Ishikawa (cell line): Measurements from ENCODE around the gene B4GALNT1.

ENCODE experiments used
- CEBPB ChIP-seq: IDR thresholded peaks from 2 replicates; pipeline ENCODE4 v1.6.1; 2012
- CREB1 ChIP-seq: IDR thresholded peaks from 2 replicates; pipeline ENCODE4 v1.6.1; 2012; ENCODE audit warnings: low read depth
- EGR1 ChIP-seq: IDR thresholded peaks from 2 replicates; pipeline ENCODE4 v1.6.1; 2012
- EP300 ChIP-seq: IDR thresholded peaks from 2 replicates; pipeline ENCODE4 v1.6.1; 2012; ENCODE audit warnings: borderline replicate concordance
- FOXM1 ChIP-seq: IDR thresholded peaks from 2 replicates; pipeline ENCODE4 v1.6.1; 2012; ENCODE audit warnings: low read depth, borderline replicate concordance
- NFIC ChIP-seq: IDR thresholded peaks from 2 replicates; pipeline ENCODE4 v1.6.1; 2012
- RAD21 ChIP-seq: IDR thresholded peaks from 2 replicates; pipeline ENCODE4 v1.6.1; 2012; ENCODE audit warnings: low read depth
- TAF1 ChIP-seq: IDR thresholded peaks from 2 replicates; pipeline ENCODE4 v1.6.1; 2012; ENCODE audit warnings: low read depth, mild to moderate bottlenecking
- TCF12 ChIP-seq: IDR thresholded peaks from 2 replicates; pipeline ENCODE4 v1.6.1; 2012; ENCODE audit warnings: low read depth
- TEAD4 ChIP-seq: IDR thresholded peaks from 2 replicates; pipeline ENCODE4 v1.6.1; 2012
- YY1 ChIP-seq: IDR thresholded peaks from 2 replicates; pipeline ENCODE4 v1.6.1; 2012; ENCODE audit warnings: low read depth
- ZBTB7A ChIP-seq: IDR thresholded peaks from 2 replicates; pipeline ENCODE4 v1.6.1; 2012; ENCODE audit warnings: low read depth
- TF ChIP-seq, protein P1 (sequence below): IDR thresholded peaks from 2 replicates; pipeline ENCODE4 v1.6.1; 2012; ENCODE audit warnings: low read depth, mild to moderate bottlenecking
- TF ChIP-seq, protein P2 (sequence below): IDR thresholded peaks from 2 replicates; pipeline ENCODE4 v1.6.1; 2012
- TF ChIP-seq, protein P3 (sequence below): IDR thresholded peaks from 2 replicates; pipeline ENCODE4 v1.6.1; 2012

The B4GALNT1 gene

DNA sequence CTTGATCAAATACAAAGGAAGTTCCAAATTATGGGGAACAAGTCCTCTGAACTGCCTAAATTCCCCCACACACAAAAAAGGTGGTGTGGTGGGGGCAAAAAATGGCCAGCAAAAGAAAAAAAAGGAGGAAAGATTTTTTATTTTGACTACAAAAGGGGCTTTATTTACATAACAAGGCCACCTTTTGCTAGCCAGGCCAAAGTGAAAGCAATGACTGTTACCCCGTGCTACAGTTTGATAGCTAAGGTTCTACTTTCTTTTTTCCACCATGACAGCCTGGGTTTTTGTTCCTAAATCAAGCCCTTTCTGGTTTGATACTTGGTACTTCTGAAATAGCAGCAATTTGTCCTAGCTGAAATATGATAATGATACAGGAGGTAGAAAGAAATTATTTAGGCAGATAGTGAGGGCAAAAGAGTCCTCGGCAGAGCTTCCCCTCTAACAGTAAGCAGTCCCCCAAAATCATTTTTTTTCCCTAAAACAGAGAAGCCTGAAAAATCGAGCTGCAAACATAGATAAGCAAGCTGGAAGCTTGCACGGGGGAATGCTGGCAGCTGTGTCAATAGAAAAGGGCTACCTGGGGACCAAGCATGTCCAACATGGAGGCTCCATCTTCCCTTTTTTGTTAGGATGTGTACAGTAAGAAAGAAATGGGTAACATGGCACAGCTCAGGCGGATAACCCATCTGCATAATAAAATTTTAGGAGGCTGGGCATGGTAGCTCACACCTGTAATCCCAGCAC lies 8.9 kb upstream of the B4GALNT1 start:
- TF ChIP-seq, protein P1, sequence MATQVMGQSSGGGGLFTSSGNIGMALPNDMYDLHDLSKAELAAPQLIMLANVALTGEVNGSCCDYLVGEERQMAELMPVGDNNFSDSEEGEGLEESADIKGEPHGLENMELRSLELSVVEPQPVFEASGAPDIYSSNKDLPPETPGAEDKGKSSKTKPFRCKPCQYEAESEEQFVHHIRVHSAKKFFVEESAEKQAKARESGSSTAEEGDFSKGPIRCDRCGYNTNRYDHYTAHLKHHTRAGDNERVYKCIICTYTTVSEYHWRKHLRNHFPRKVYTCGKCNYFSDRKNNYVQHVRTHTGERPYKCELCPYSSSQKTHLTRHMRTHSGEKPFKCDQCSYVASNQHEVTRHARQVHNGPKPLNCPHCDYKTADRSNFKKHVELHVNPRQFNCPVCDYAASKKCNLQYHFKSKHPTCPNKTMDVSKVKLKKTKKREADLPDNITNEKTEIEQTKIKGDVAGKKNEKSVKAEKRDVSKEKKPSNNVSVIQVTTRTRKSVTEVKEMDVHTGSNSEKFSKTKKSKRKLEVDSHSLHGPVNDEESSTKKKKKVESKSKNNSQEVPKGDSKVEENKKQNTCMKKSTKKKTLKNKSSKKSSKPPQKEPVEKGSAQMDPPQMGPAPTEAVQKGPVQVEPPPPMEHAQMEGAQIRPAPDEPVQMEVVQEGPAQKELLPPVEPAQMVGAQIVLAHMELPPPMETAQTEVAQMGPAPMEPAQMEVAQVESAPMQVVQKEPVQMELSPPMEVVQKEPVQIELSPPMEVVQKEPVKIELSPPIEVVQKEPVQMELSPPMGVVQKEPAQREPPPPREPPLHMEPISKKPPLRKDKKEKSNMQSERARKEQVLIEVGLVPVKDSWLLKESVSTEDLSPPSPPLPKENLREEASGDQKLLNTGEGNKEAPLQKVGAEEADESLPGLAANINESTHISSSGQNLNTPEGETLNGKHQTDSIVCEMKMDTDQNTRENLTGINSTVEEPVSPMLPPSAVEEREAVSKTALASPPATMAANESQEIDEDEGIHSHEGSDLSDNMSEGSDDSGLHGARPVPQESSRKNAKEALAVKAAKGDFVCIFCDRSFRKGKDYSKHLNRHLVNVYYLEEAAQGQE, result no peak
- TF ChIP-seq NFIC, result no peak
- no peak for TF ChIP-seq EGR1
- no peak for TF ChIP-seq CREB1
- TF ChIP-seq FOXM1, result no peak
- no peak for TF ChIP-seq TEAD4
- no peak for TF ChIP-seq EP300
- TF ChIP-seq ZBTB7A, result no peak
- TF ChIP-seq RAD21, result no peak
- TF ChIP-seq TAF1, result no peak
- TF ChIP-seq, protein P2, sequence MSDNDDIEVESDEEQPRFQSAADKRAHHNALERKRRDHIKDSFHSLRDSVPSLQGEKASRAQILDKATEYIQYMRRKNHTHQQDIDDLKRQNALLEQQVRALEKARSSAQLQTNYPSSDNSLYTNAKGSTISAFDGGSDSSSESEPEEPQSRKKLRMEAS, result no peak
- no peak for TF ChIP-seq TCF12
- TF ChIP-seq, protein P3, sequence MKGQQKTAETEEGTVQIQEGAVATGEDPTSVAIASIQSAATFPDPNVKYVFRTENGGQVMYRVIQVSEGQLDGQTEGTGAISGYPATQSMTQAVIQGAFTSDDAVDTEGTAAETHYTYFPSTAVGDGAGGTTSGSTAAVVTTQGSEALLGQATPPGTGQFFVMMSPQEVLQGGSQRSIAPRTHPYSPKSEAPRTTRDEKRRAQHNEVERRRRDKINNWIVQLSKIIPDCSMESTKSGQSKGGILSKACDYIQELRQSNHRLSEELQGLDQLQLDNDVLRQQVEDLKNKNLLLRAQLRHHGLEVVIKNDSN, result no peak
- no peak for TF ChIP-seq YY1

DNA sequence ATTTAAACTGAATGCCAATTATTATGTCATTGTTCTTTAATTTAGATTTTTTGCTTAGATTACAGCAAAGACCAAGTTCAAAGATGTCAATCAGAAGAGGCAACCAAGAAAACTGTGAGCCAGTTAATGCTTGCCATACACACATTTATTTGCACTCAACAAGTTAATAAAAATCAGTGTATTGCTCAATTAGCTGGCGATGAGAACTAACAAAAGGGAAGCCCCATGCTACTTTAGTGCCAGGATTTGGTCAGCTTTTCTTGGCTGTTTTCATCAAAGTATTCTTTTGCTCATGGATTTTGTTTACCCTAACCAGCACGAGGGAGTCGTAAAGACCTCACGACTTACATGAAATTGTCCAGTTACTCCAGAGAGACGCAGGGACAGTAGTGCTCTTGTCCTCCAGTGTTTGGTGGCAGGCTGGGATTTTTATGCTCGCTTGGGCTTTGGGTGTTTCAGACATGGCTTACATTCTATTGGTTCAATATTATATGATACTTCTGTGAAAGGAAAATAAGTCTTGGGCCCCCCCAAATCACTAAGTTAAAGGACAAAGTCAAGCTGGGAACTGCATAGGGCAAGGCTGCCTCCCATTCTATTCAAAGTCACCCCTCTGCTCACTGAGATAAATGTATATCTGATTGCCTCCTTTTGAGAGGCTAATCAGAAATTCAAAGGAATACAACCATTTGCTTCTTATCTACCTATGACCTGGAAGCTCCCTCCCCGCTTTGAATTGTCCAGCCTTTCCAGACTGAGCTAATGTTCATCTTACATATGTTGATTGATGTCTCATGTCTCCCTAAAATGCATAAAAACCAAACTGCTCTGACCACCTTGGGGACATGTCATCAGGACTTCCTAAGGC lies 7.4 kb upstream of the B4GALNT1 start:
- no peak for TF ChIP-seq TCF12
- no peak for TF ChIP-seq EGR1
- no peak for TF ChIP-seq TEAD4
- no peak for TF ChIP-seq NFIC
- no peak for TF ChIP-seq TAF1

DNA sequence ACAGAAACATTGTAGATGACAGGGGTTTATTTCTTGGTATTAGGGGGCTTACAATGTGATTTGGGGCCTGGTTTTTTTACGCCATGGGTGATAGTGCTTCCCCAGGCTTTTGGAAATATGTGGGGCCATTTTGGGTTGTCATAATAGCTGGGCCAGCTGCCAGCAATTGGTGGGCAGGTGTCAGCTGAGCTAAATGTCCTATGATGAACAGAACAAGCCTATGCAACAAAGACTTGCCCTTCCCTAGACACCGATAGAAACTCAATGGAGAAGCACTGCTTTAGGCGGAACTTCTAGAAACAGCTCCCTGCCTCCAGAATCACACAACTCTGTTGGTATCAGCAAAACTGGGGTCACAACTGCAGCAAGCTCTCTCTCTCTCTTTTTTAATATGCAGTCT lies 5.1 kb upstream of the B4GALNT1 start:
- TF ChIP-seq TAF1 (no peak), EP300 (no peak), TCF12 (no peak), CEBPB (no peak), FOXM1 (no peak), ZBTB7A (no peak), EGR1 (no peak), YY1 (no peak), NFIC (no peak), CREB1 (no peak), TEAD4 (no peak), RAD21 (no peak)
- TF ChIP-seq, protein P1, result no peak
- TF ChIP-seq, protein P2, result no peak
- TF ChIP-seq, protein P3, result no peak

DNA sequence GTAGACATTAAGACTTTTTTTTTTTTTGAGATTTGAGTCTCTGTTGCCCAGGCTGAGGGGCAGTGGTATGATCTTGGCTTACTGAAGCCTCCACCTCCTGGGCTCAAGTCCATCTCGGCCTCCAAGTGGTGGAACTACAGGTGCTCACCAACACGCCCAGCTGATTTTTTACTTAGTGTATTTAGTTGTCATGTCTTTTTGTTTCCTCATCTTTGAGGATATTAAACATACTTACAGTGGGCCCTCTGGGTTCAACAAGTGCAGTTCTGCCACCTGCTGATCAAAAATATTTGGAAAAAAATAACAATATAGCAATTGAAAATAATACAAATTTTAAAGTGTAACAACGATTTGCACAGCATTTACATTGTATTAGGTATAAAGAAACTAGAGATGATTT lies 4.4 kb upstream of the B4GALNT1 start:
- TF ChIP-seq, protein P1, result no peak
- TF ChIP-seq YY1 (no peak), CREB1 (no peak), EGR1 (no peak), TAF1 (no peak), CEBPB (no peak), ZBTB7A (no peak), TCF12 (no peak), FOXM1 (no peak), TEAD4 (no peak), EP300 (no peak), RAD21 (no peak), NFIC (no peak)
- TF ChIP-seq, protein P2, result no peak
- TF ChIP-seq, protein P3, result no peak
